Activated T-cell treated with anti-CD3 and anti-CD28 coated beads for 4 hours (primary cell): Measurements from ENCODE around the gene VSIG4.
"Not testable (repeated sequence)": the region's sequence is repeated elsewhere in the genome, so short reads cannot be mapped to it uniquely, and the experiment has no call there.

Experiments
- DNase-seq: peaks from one replicate; pipeline ENCODE4 v3.0.0-alpha.2; 2020

VSIG4 gene

DNA sequence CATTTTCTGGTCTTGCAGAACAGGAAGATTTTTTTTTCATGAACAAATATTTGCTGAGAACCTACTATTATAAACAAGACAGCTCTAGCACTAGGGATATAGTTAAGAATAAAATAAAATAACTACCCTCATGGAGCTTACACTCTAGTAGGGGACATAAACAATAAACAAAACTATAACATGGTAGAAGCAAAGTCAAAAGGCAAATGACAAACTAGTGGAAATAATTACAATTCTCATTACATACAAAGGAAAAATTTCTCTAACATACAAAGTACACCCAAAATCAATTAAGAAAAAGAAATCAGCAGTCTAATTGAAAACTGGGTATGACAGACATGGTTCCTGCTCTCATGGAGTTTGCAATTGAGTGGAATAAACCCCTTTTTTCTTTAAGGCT lies 32.0 kb downstream of the VSIG4 start:
- no peak for DNase-seq

DNA sequence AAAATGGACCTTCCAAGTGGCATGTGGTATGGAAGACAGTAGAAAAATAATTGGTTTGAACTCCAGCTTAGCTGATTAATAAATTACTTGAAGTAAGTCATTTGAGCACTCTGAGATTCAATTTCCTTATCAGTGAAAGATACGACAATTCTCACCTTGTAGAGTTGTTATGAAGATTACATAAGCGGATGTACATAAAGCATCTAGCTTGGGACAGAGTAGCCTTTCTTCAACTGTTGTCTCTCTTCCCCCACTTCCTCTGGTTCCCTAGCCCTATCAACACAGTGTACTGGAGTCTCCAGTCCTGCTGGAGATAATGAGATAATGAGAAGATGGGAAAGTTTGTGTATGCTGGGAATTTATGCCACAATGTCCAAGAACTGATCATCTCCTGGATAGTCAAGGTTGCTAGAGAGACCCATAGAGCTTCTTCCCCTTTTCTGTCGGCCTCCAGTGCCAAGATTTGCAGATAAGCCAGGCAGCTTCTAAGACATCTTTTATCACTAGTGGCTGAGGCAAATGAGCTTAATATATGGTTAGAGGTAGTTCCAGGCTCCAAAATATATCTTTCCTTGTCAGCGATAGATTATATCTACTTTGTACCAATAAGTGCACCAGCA lies 33.9 kb downstream of the VSIG4 start:
- no peak for DNase-seq

- no peak for DNase-seq
These were observed 34.7 kb downstream of the VSIG4 start for GRCh38 chrX:66004928-66005829.

GRCh38 chrX:66002824-66003680 lies 36.8 kb downstream of the VSIG4 start:
- no peak for DNase-seq

DNA sequence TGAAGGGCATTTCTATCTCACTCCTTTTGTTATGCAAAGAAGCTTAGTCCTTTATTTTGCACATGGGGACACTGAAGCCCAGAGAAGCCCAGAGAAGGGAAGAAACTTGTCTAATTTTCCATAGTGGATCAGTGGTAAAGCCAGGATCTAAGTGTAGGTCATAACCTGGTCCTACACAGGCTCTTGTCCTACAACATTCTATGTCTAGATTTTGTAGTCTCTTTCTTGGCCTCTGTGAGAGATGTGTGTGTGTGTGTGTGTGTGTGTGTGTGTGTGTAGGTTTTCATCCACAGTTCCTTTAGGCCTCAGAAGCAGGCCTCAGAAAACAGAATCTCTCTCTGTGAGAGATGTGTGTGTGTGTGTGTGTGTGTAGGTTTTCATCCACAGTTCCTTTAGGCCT lies 38.3 kb downstream of the VSIG4 start:
- no peak for DNase-seq

- DNase-seq = no peak
These were observed 39.1 kb downstream of the VSIG4 start for GRCh38 chrX:66000628-66001272.

DNA sequence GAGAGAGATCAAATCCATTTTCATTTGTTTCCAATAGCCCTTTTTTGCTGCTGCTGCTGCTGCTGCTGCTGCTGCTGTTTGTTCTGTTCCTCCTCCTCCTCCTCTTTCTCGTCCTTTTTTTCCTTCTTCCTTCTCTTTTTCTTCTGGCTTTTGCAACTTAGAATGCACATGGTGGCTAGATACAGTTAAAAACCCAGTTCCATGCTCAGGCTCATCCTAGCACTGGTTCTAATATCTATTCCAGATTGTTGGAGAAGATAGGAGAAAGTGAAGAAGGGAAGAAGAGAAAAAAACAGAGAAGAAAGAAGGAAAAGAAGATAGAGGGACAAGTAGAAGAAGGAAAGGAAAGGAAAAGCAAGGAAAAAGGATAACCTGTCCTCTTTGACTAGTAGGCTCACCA lies 39.7 kb downstream of the VSIG4 start:
- no peak for DNase-seq

- no peak for DNase-seq
These were observed 40.2 kb downstream of the VSIG4 start for GRCh38 chrX:65999563-66000148.

DNA sequence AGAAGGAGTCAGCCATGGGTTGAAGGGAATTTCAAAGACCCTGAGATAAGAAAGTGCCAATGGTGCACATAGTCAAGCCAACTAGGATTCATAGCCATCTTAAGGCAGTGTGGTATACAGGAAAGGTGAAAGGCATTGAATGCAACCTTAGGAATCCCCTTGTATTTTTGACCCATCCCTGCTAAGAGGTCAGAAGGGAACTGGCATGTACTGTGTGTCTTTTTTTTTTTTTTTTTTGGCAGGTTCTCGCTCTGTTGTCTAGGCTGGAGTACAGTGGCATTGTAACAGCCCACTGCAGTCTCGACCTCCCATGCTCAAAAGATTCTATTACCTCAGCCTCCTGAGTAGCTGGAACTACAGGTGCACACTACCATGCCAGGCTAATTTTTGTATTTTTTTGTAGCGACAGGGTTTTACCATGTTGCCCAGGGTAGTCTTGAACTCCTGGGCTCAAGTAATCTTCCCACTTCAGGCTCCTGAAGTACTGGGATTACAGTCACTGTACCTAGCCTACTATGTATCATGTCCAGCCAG lies 40.8 kb downstream of the VSIG4 start:
- no peak for DNase-seq

DNA sequence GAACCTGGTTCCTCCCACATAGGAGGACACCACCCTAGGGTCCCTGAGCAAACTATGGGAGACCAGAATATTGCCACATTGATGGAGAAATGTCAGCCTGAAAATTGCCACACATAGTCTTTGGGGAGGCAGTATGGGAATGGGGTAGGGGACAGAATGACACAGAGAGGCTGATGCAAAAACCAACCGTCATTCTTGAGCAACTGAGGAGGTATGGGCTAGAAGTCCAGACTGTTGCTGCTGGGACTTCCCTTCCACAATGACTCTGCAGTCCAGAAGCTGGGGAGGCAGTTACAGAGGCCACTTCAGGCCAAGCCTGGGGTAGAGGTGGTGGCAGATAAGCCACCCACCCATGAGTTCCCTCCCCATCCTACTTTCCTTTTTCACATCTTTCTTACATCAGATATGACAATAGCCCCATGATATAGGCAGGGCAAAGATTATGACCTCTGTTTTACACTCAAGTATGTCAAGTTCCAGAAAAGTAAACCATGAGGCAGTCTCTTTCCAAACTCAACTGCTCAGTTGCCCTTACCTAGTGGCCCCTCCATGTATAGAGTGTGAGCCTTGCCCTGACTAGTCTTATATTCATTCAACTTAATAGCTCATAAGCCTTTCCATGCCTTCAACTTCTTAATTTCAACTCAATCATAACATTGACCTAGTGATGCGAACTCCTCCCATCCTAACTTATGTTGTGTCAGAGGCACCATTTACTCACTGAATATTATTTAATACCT lies 41.7 kb downstream of the VSIG4 start:
- no peak for DNase-seq

- no peak for DNase-seq
These were observed 45.1 kb downstream of the VSIG4 start for GRCh38 chrX:65994519-65995506.

GRCh38 chrX:65993915-65994460 lies 45.9 kb downstream of the VSIG4 start:
- no peak for DNase-seq

DNA sequence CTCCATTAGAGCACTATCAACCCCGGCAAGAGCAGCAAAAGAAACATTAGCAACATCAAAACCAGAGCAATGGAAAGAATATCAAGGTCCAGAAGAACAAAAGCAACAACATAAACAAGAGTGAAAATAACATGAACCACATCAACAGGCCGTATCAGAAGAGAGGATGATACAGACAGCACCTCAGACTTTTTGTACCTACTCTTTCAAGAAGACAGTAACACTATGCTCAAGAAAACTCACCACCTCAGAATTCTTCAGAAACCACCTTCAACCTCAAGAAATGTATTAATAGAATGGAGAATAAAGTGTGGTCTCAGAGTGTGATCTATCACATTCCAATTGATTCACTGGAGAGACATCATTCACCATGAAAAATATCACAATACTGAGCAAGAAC lies 46.5 kb downstream of the VSIG4 start:
- no peak for DNase-seq

DNA sequence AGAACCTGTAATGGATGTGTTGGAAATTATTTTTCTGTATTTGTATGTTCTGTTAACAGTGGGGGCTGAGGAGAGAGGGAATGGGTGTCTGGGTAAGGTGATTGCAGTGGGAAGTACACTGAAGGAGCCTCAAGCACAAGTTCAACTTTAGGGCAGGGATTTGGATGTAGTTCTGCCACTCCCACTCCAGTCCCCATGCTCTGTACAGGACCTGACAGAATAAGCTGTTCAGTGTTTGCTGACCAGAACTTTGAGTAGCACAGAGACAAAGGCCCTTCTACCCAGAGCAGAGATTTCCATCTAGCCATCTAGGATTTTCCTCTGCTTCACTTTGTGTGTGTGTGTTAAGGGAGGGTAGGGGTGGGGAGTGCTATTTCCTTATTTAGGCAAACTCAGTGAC lies 49.2 kb downstream of the VSIG4 start:
- DNase-seq = no peak

GRCh38 chrX:65987811-65988210 lies 52.1 kb downstream of the VSIG4 start:
- DNase-seq = no peak

DNA sequence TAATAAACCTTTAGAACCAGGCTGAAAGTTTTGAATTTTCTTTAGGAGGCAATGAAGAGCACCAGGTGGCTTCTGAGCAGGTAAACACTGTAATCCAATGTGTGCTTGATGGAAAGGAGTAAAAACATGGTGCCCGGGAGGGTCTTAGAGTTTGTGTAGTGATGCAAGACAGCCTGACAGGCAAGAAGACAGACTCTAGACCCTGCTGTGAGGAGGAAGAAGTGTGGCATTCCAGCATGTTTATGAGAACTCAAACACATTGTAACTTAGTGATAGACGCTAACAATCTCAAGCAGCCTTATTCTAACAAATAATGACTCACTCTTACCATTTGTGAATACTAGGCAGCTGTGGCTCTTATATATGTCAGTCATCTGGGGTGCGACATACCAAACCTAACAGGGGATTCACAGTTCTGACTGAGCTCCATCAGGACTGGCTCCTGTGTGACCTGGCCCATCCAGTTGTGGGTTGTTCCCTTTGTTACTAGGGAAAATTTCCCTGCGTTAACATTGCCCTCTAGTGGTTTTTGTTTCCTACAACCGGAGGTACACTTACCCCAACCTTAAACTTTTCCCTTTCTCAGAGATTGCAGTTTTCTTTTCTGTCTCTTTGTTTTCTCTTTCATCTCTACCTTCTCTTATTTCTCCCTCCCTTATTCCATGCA lies 53.8 kb downstream of the VSIG4 start:
- peak; percentile 25 for DNase-seq

GRCh38 chrX:65985211-65985610 lies 54.7 kb downstream of the VSIG4 start:
- no peak for DNase-seq

GRCh38 chrX:65977161-65977560 lies 62.7 kb downstream of the VSIG4 start:
- DNase-seq = not testable (repeated sequence)

DNA sequence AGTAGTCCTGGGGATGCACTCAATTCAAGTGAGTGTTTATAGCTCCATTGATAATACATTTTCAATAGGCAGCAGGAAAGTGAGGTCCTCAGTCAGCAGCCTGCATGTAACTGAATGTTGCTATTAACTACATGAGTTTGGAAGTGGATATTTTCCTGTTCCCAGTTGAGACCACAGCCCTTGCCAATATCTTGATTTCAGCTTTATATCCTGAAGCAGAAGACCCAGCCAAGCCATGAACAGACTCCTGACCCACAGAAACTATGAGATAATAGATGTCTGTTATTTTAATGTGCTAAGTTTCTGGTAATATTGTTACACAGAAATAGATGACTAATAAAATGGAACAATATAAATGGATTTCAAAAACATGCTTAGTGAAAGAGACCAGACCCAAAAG lies 63.7 kb downstream of the VSIG4 start:
- DNase-seq = no peak
